Heart right ventricle (tissue), 16 donors: ENCODE measurements around the gene TMEM198. TPM values are rescaled to one million over a fixed set of nuclear protein-coding genes. Genes with fewer than 3 reads are reported as not detected.

ENCODE experiments used
- ATAC-seq, 8 donors: fragments of 200-7000 bp; cut with Tn5 transposase; one replicate each; pipeline ENCODE4 v1.9.1; 2020; ENCODE audit warnings: mild to moderate bottlenecking in 8 of 8, moderate library complexity in 8 of 8, moderate number of reproducible peaks in 1 of 8
- DNase-seq, 2 donors: peaks; one replicate each; pipeline ENCODE4 v3.0.0-alpha.2; 2020
- H3K27ac ChIP-seq, 10 donors: fragments of 200-600 bp; sonication (generic) in 2 of 10; one replicate each; pipeline versions ENCODE4 v1.5.0 to v1.8.0; 2020 to 2022; ENCODE audit warnings: mild to moderate bottlenecking in 3 of 10
- H3K27me3 ChIP-seq, 7 donors: fragments of 200-600 bp; one replicate each; pipeline ENCODE4 v1.8.0; 2021 to 2022; ENCODE audit warnings: mild to moderate bottlenecking in 2 of 7
- H3K36me3 ChIP-seq, 9 donors: fragments of 200-600 bp; sonication (generic) in 1 of 9; one replicate each; pipeline versions ENCODE4 v1.5.0 to v1.8.0; 2020 to 2022; ENCODE audit warnings: mild to moderate bottlenecking in 2 of 9
- H3K4me1 ChIP-seq, 9 donors: fragments of 200-600 bp; sonication (generic) in 1 of 9; one replicate each; pipeline versions ENCODE4 v1.5.0 to v1.8.0; 2020 to 2022; ENCODE audit warnings: mild to moderate bottlenecking in 4 of 9
- H3K4me3 ChIP-seq, 10 donors: fragments of 200-600 bp; sonication (generic) in 2 of 10; one replicate each; pipeline versions ENCODE4 v1.5.0 to v1.8.0; 2020 to 2022; ENCODE audit warnings: mild to moderate bottlenecking in 7 of 10, moderate library complexity in 2 of 10
- H3K9me3 ChIP-seq, 11 donors: fragments of 200-600 bp in 10 of 11; sonication (generic) in 2 of 11; one replicate each; pipeline versions ENCODE4 v1.5.0 to v1.8.0; 2013 to 2022; ENCODE audit warnings: mild to moderate bottlenecking in 2 of 11, control low read depth in 1 of 11, moderate library complexity in 1 of 11
- CTCF ChIP-seq, 9 donors: fragments of 200-600 bp; sonication (generic) in 2 of 9; IDR thresholded peaks; one replicate each; pipeline versions ENCODE4 v1.5.0 to v1.8.0; 2021 to 2022; ENCODE audit warnings: antibody characterized with exemption in 9 of 9, mild to moderate bottlenecking in 5 of 9, moderate library complexity in 1 of 9
- WGBS, 2 donors: extraction: QIAGEN DNeasy Blood & Tissue Kit; methylation state at CpG; one replicate each; pipeline ENCODE4 v1.1.7; 2013; ENCODE audit warnings: inconsistent platforms in 1 of 2; 5-methylcytosine and 5-hydroxymethylcytosine counted together
- intact Hi-C, 10 donors: fragments of 100-400 bp; cut with DNase I; formaldehyde crosslinking; loops; one replicate each; pipeline versions ENCODE4 v1.11.1 to v1.14.2; 2022
- polyA plus RNA-seq, 2 donors: library from polyadenylated mRNA; stranded (reverse); fragments of 200-250 nt; gene quantifications; one replicate each; pipeline ENCODE4 v1.2.3, GENCODE V29; 2013
- total RNA-seq, 10 donors: library from RNA; stranded (reverse); fragmentation: NEBNext Ultra II Directional in 3 of 10; extraction: Animal tissue kit (Norgen Biotek cat#: 25700) in 3 of 10; gene quantifications; one replicate each; pipeline versions ENCODE4 v1.2.1 to v1.2.4, GENCODE V29; 2021 to 2023
- donor health status: Arrhythmogenic right ventricular cardiomyopathy.
- donor health status: ischemic (EF 13 %, LVEDD 7.1; RV severe dilation, severe dysfunction).
- donor health status: healthy with polysubstance abuse.
- donor health status: DM: no; HTN: yes; CAD: no.
- donor health status: DM: no; HTN: no; CAD: no.
- donor health status: ischemic (EF 25% LVEDD 6.9; RV normal size, moderate dysfunction).
- donor health status: ischemic (EF 25% LVEDD 5.7; RV mildly dilated, moderate dysfunction).
- donor health status: healthy.
- donor health status: DM: yes; HTN: yes; CAD: no.
- donor health status: Ischemic cardiomyopathy.
- donor health status: ischemic (EF 35%, LVEDD 5.7; RV mildly dilated, moderate dysfunction).
- donor health status: nonischemic (EF 11% LVEDD 7.7; RV severe dilation, severe dysfunction).
- donor health status: DM: yes; HTN: yes; CAD: no.
- donor health status: PGD.
- donor health status: ischemic (EF 29% LVEDD 5.4; RV normal size, mild dysfunction).
- donor health status: nonischemic (EF 23%, LVEDD 6.1; RV moderate dilation, normal function).

TMEM198 gene
- total and polyA plus RNA-seq, 12 donors = 0.59 to 10.7 (median 1.9) TPM

- no peak overlapping the region for H3K4me3 ChIP-seq
- ATAC-seq (no peak), DNase-seq (no peak)
- intact Hi-C loops = loop anchor here in 1 of 10 donors (5.0 kb wide), 1 partner anchor 154 kb away; no protein-coding TSS in a partner anchor
- 40 to 48% methylated on average over 14 to 15 of the region's 15 CpGs for WGBS, 2 donors
- peak overlapping the region in 1 of 10 donors; percentile 40 for H3K27ac ChIP-seq
- H3K4me1 ChIP-seq = peaks cover 4 to 36% (median 28%) of the 10 kb centered on the region in 9 donors
- H3K36me3 ChIP-seq = peaks cover 0 to 32% (median 20%) of the 10 kb centered on the region in 9 donors
- peaks cover 0 to 22% (median 8%) of the 10 kb centered on the region in 7 donors for H3K27me3 ChIP-seq
- H3K9me3 ChIP-seq = no peaks in the 10 kb centered on the region
- TF ChIP-seq CTCF (IDR thresholded peaks at IDR 0.05) = no peak
Observed at GRCh38 chr2:219537657-219538488, 6.0 kb upstream of the TMEM198 start.

GRCh38 chr2:219538504-219538951, 5.3 kb upstream of the TMEM198 start:
- Histone ChIP-seq H3K27ac (peak overlapping the region in 2 of 10 donors; percentile 9 to 40), H3K4me1 (peaks cover 4 to 39% (median 30%) of the 10 kb centered on the region in 9 donors), H3K36me3 (peaks cover 0 to 32% (median 20%) of the 10 kb centered on the region in 9 donors), H3K4me3 (no peak overlapping the region), H3K9me3 (no peaks in the 10 kb centered on the region), H3K27me3 (peaks cover 0 to 28% (median 6%) of the 10 kb centered on the region in 7 donors)
- DNase-seq (no peak), ATAC-seq (no peak)
- TF ChIP-seq CTCF (IDR thresholded peaks at IDR 0.05) = no peak
- intact Hi-C loops = loop anchor here in 1 of 10 donors (5.0 kb wide), 1 partner anchor 154 kb away; no protein-coding TSS in a partner anchor
- 28 to 42% methylated on average over 6 of the region's 6 CpGs for WGBS, 2 donors

GRCh38 chr2:219538956-219539788, 4.7 kb upstream of the TMEM198 start:
- WGBS, 2 donors = 86 to 90% methylated on average over 32 of the region's 32 CpGs
- H3K4me1 ChIP-seq = peaks cover 6 to 43% (median 32%) of the 10 kb centered on the region in 9 donors

More at GRCh38 chr2:219538956-219539788, 4.7 kb upstream of the TMEM198 start:
- DNase-seq = no peak
- no peak for TF ChIP-seq CTCF (IDR thresholded peaks at IDR 0.05)
- Histone ChIP-seq H3K27ac (peak overlapping the region in 2 of 10 donors; percentile 9 to 40), H3K9me3 (no peaks in the 10 kb centered on the region), H3K36me3 (peaks cover 0 to 32% (median 20%) of the 10 kb centered on the region in 9 donors), H3K27me3 (peaks cover 0 to 31% (median 6%) of the 10 kb centered on the region in 7 donors), H3K4me3 (no peak overlapping the region)
- ATAC-seq = no peak
- intact Hi-C loops = loop anchor here in 1 of 10 donors (5.0 kb wide), 1 partner anchor 153 kb away; no protein-coding TSS in a partner anchor
